OCI-LY7 (cell line): ENCODE data around the gene GORASP2. TPM values are rescaled to one million over a fixed set of nuclear protein-coding genes. Genes with fewer than 3 reads are reported as not detected.

Experiments
- BruUV-seq: library from RNA; stranded (reverse); fragments of 400-500 nt; replicated peaks from 2 replicates; lab custom pipeline; 2021; lab: Mats Ljungman, UMichigan
- CTCF ChIA-PET: fragments of 300-600 bp; sonication (Branson Sonifier 250); formaldehyde crosslinking; loops from one replicate; lab custom pipeline; 2022; ENCODE audit warnings: antibody characterized with exemption; ENCODE audit not compliant: unreplicated experiment; lab: Charles Lee
- POLR2A ChIA-PET: fragments of 300-600 bp; sonication (Branson Sonifier 250); formaldehyde crosslinking; loops from one replicate; lab custom pipeline; 2022; ENCODE audit warnings: antibody characterized with exemption; lab: Charles Lee
- DNase-seq: peaks from one replicate; pipeline ENCODE4 v3.0.0-alpha.2; 2015; ENCODE audit warnings: low spot score
- H2AFZ ChIP-seq: fragments of 200-600 bp; sonication (generic), shearing (Covaris generic); 2 replicates; pipeline ENCODE4 v1.6.1; 2014; ENCODE audit warnings: mild to moderate bottlenecking, antibody characterized with exemption, low read length, moderate library complexity
- H3K27ac ChIP-seq: fragments of 200-600 bp; sonication (generic); 2 replicates; pipeline ENCODE4 v1.5.1; 2014; ENCODE audit warnings: mixed run types, low read depth, mild to moderate bottlenecking, moderate library complexity, low read length, inconsistent platforms; ENCODE audit not compliant: poor library complexity, severe bottlenecking
- H3K36me3 ChIP-seq: fragments of 200-600 bp; sonication (generic); 2 replicates; pipeline ENCODE4 v1.6.1; 2014; ENCODE audit warnings: mild to moderate bottlenecking, antibody characterized with exemption, low read length, moderate library complexity, mixed read lengths; ENCODE audit not compliant: insufficient read depth
- H3K4me1 ChIP-seq: fragments of 200-600 bp; sonication (generic); 2 replicates; pipeline ENCODE4 v1.5.1; 2014; ENCODE audit warnings: mild to moderate bottlenecking, low read length; ENCODE audit not compliant: insufficient read depth, poor library complexity, severe bottlenecking
- H3K4me2 ChIP-seq: fragments of 200-600 bp; sonication (generic); 2 replicates; pipeline ENCODE4 v1.6.1; 2014; ENCODE audit warnings: mild to moderate bottlenecking, low read length
- H3K4me3 ChIP-seq: fragments of 200-600 bp; sonication (generic); 2 replicates; pipeline ENCODE4 v1.5.1; 2014; ENCODE audit warnings: mild to moderate bottlenecking, low read depth, low read length; ENCODE audit not compliant: poor library complexity, severe bottlenecking
- H3K79me2 ChIP-seq: fragments of 200-600 bp; sonication (generic); 2 replicates; pipeline ENCODE4 v1.6.1; 2016; ENCODE audit warnings: low read depth, mild to moderate bottlenecking, low read length, moderate library complexity, mixed read lengths; ENCODE audit not compliant: insufficient read depth
- H3K9me2 ChIP-seq: fragments of 200-600 bp; sonication (generic); 2 replicates; pipeline ENCODE4 v1.6.1; 2016; ENCODE audit warnings: mild to moderate bottlenecking, low read length, mixed read lengths; ENCODE audit not compliant: insufficient read depth
- H3K9me3 ChIP-seq: fragments of 200-600 bp; sonication (generic); 2 replicates; pipeline ENCODE4 v1.6.1; 2014; ENCODE audit warnings: mild to moderate bottlenecking, mixed run types, low read length, mixed read lengths
- H4K20me1 ChIP-seq: fragments of 200-600 bp; sonication (generic); 2 replicates; pipeline ENCODE4 v1.6.1; 2014; ENCODE audit warnings: mild to moderate bottlenecking, antibody characterized with exemption, low read length, moderate library complexity, mixed read lengths; ENCODE audit not compliant: insufficient read depth
- CTCF ChIP-seq: fragments of 200-600 bp; sonication (generic); conservative IDR thresholded peaks from 2 replicates; pipeline ENCODE4 v1.5.1; 2014; ENCODE audit warnings: mild to moderate bottlenecking, antibody characterized with exemption, low read length, moderate library complexity, mixed read lengths
- EZH2phosphoT487 ChIP-seq: fragments of 200-600 bp; sonication (generic); IDR thresholded peaks from 2 replicates; pipeline ENCODE4 v1.6.1; 2018; ENCODE audit warnings: low read depth, borderline replicate concordance, mild to moderate bottlenecking, mixed run types, antibody characterized with exemption, low read length, moderate library complexity, mixed read lengths
- intact Hi-C: fragments of 100-400 bp; cut with micrococcal nuclease; formaldehyde crosslinking; loops from one replicate; pipeline ENCODE4 v1.10.0; 2022; ENCODE audit not compliant: unreplicated experiment
- total RNA-seq, 2 experiments: library from RNA; depleted of rRNA in 1 of 2; stranded (reverse); fragments of >200 nt in 1 of 2; shearing (Covaris generic) in 1 of 2; gene quantifications; 2 replicates each; pipeline ENCODE4 v1.2.3, GENCODE V29; 2014 to 2022

Gene GORASP2
- total RNA-seq, 2 experiments from 2014 or later: 30.7 to 94.3 TPM

- peaks cover 23% of the 10 kb centered on the region; the same call in 1 of the 2 replicates for H3K9me3 ChIP-seq
- no peak overlapping the region for H3K4me2 ChIP-seq
- peaks cover 5% of the 10 kb centered on the region; the same call in 1 of the 2 replicates for H3K36me3 ChIP-seq
- ChIA-PET POLR2A (interaction anchor here (0.6 to 1.0 kb wide), 3 partner anchors 11 to 1147 kb away, joined by 3 to 6 read pairs (median 3); no protein-coding TSS in a partner anchor), CTCF (no interaction called here)
- no peaks in the 10 kb centered on the region for H3K9me2 ChIP-seq
- no peak for DNase-seq
- H3K79me2 ChIP-seq: peaks cover 15% of the 10 kb centered on the region
- peaks cover 14% of the 10 kb centered on the region for H3K4me1 ChIP-seq
- H2AFZ ChIP-seq: no peak overlapping the region
- no peak for TF ChIP-seq CTCF
- no peak for TF ChIP-seq EZH2phosphoT487
- no peak overlapping the region for H3K4me3 ChIP-seq
- H4K20me1 ChIP-seq: peaks cover 6% of the 10 kb centered on the region
- intact Hi-C loops: no loop called here
- H3K27ac ChIP-seq: no peak overlapping the region
- no TSS peak for BruUV-seq
These were observed 3.1 kb upstream of the GORASP2 start for GRCh38 chr2:170925923-170926322.

GRCh38 chr2:170926743-170927297 is 2.2 kb upstream of the GORASP2 start:
- peaks cover 13% of the 10 kb centered on the region for H4K20me1 ChIP-seq
- peaks cover 23% of the 10 kb centered on the region for H3K79me2 ChIP-seq
- H3K9me2 ChIP-seq: no peaks in the 10 kb centered on the region
- no peak for DNase-seq
- ChIA-PET CTCF (no interaction called here), POLR2A (no interaction called here)
- H3K4me2 ChIP-seq: no peak overlapping the region
- no peak overlapping the region for H2AFZ ChIP-seq
- peaks cover 23% of the 10 kb centered on the region; the same call in 1 of the 2 replicates for H3K9me3 ChIP-seq
- no peak overlapping the region for H3K27ac ChIP-seq
- intact Hi-C loops: no loop called here
- TF ChIP-seq CTCF (no peak), EZH2phosphoT487 (no peak)
- H3K4me3 ChIP-seq: no peak overlapping the region
- H3K4me1 ChIP-seq: peaks cover 22% of the 10 kb centered on the region
- H3K36me3 ChIP-seq: peaks cover 14% of the 10 kb centered on the region; the same call in 1 of the 2 replicates
- no TSS peak for BruUV-seq
